GM12878 (cell line): Measurements from ENCODE around the gene CLMP. TPM values are rescaled to one million over a fixed set of nuclear protein-coding genes. Genes with fewer than 3 reads are reported as not detected.

Experiments
- ATF3 ChIP-seq: IDR thresholded peaks from 2 replicates; pipeline ENCODE4 v1.6.1; 2011; ENCODE audit warnings: low read depth, mild to moderate bottlenecking, low read length, moderate library complexity, borderline replicate concordance; ENCODE audit errors: extremely low read depth
- CREB1 ChIP-seq: IDR thresholded peaks from 2 replicates; pipeline ENCODE4 v1.6.1; 2012; ENCODE audit warnings: low read depth, mild to moderate bottlenecking, inconsistent platforms
- E4F1 ChIP-seq: fragments of 450-650 bp; IDR thresholded peaks from 2 replicates; pipeline ENCODE4 v1.6.1; 2018; ENCODE audit warnings: borderline replicate concordance, mild to moderate bottlenecking; ENCODE audit not compliant: partially characterized antibody
- ETV6 ChIP-seq, 2 experiments: fragments of 450-650 bp in 1 of 2; IDR thresholded peaks in 1 of 2; conservative IDR thresholded peaks in 1 of 2; 2 replicates each; pipeline ENCODE4 v1.6.1; 2014; ENCODE audit warnings: antibody characterized with exemption in 1 of 2, borderline replicate concordance in 1 of 2, low read depth in 1 of 2, mild to moderate bottlenecking in 1 of 2, moderate library complexity in 1 of 2
- HDAC2 ChIP-seq: fragments of 200-600 bp; sonication (generic); IDR thresholded peaks from 2 replicates; pipeline ENCODE4 v1.6.1; 2017
- IKZF1 ChIP-seq: fragments of 450-650 bp; conservative IDR thresholded peaks from 2 replicates; pipeline ENCODE4 v1.6.1; 2017; ENCODE audit warnings: antibody characterized with exemption, mild to moderate bottlenecking
- IRF4 ChIP-seq: IDR thresholded peaks from 2 replicates; pipeline ENCODE4 v1.6.1; 2011; ENCODE audit warnings: low read depth, low read length
- KLF5 ChIP-seq: fragments of 450-650 bp; IDR thresholded peaks from 2 replicates; pipeline ENCODE4 v1.6.1; 2014; ENCODE audit warnings: mild to moderate bottlenecking; ENCODE audit not compliant: partially characterized antibody
- MEF2A ChIP-seq: IDR thresholded peaks from 2 replicates; pipeline ENCODE4 v1.6.1; 2011; ENCODE audit warnings: low read depth, mild to moderate bottlenecking, low read length, moderate library complexity; ENCODE audit not compliant: insufficient read depth
- MXI1 ChIP-seq: fragments of 150-350 bp; IDR thresholded peaks from 2 replicates; pipeline ENCODE4 v1.6.1; 2011; ENCODE audit warnings: low read depth, mild to moderate bottlenecking, inconsistent platforms, low read length, improper control_type of control experiment
- NBN ChIP-seq: fragments of 450-650 bp; IDR thresholded peaks from 2 replicates; pipeline ENCODE4 v1.6.1; 2016
- NR2F1 ChIP-seq: fragments of 450-650 bp; conservative IDR thresholded peaks from 2 replicates; pipeline ENCODE4 v1.6.1; 2017; ENCODE audit warnings: mild to moderate bottlenecking
- POLR2AphosphoS2 ChIP-seq: IDR thresholded peaks from 2 replicates; pipeline ENCODE4 v1.6.1; 2011; ENCODE audit warnings: low read depth, mild to moderate bottlenecking, low read length, improper control_type of control experiment, moderate library complexity
- USF1 ChIP-seq: IDR thresholded peaks from 2 replicates; pipeline ENCODE4 v1.6.1; 2011; ENCODE audit warnings: borderline replicate concordance, low read depth, mild to moderate bottlenecking, moderate library complexity, mixed read lengths, low read length; ENCODE audit not compliant: insufficient read depth; ENCODE audit errors: extremely low read length
- polyA plus RNA-seq, 11 experiments: library from polyadenylated mRNA; depleted of rRNA in 4 of 11; unstranded in 6 of 11; stranded (reverse) in 5 of 11; fragments of >200 nt; fragmentation: Nextera tagmentation in 4 of 11; fragmentation: Illumina TruSeq in 1 of 11; extraction: Ambion mirVana in 4 of 11; extraction: Trizol in 1 of 11; gene quantifications; 1 replicate in 1 of 11; 2 replicates in 10 of 11; pipeline versions ENCODE4 v1.2.1 to v1.2.3, GENCODE V29; 2011 to 2016; ENCODE audit warnings: inconsistent platforms in 2 of 11, missing spikeins in 2 of 11, low read depth in 1 of 11
- total RNA-seq, 4 experiments: library from RNA; depleted of rRNA in 3 of 4; stranded (reverse); fragments of >200 nt in 3 of 4; fragmentation: Illumina TruSeq in 1 of 4; extraction: Trizol in 1 of 4; gene quantifications; 2 replicates each; pipeline versions ENCODE4 v1.2.1 to v1.2.3, GENCODE V29; 2013 to 2021
- TF ChIP-seq, protein P1 (sequence below): fragments of 450-650 bp; IDR thresholded peaks from 2 replicates; pipeline ENCODE4 v1.6.1; 2016; ENCODE audit warnings: mild to moderate bottlenecking
- TF ChIP-seq, protein P2 (sequence below): fragments of 450-650 bp; formaldehyde crosslinking; IDR thresholded peaks from 2 replicates; pipeline ENCODE4 v1.4.0; 2020; ENCODE audit warnings: mild to moderate bottlenecking, moderate library complexity
- TF ChIP-seq, protein P3 (sequence below): IDR thresholded peaks from 2 replicates; pipeline ENCODE4 v1.6.1; 2011; ENCODE audit warnings: mild to moderate bottlenecking, low read depth, low read length, moderate library complexity; ENCODE audit not compliant: insufficient replicate concordance

CLMP gene
- total and polyA plus RNA-seq, 10 of the 15 experiments (the other 5 are each of a cell fraction or from before 2014, with no cell fraction given) = 0.01 to 0.71 (median 0.20) TPM; not detected in 4

GRCh38 chr11:123233280-123233974 lies 38.4 kb upstream of the CLMP start (continued):
- TF ChIP-seq E4F1 (no peak), HDAC2 (no peak), IKZF1 (peak; percentile 42; the same call in 1 of the 2 replicates), USF1 (peak; percentile 60), ATF3 (peak; percentile 5; the same call in 1 of the 2 replicates), POLR2AphosphoS2 (no peak), ETV6 (conservative IDR thresholded peaks at IDR 0.05 in 1 of 2, IDR thresholded peaks at IDR 0.05 in 1 of 2; ENCODE audit: borderline replicate concordance in 1 of 2, low read depth in 1 of 2) (peak in 1 of 2 experiments; percentile 94; a peak in 2 of 4 replicates), NR2F1 (peak; percentile 53; the same call in 1 of the 2 replicates), MEF2A (no peak), CREB1 (no peak), MXI1 (0 out of 2 replicates have a peak, but pooled peaks have one; percentile 35), KLF5 (no peak), IRF4 (no peak), NBN (no peak)
- TF ChIP-seq, protein P1, sequence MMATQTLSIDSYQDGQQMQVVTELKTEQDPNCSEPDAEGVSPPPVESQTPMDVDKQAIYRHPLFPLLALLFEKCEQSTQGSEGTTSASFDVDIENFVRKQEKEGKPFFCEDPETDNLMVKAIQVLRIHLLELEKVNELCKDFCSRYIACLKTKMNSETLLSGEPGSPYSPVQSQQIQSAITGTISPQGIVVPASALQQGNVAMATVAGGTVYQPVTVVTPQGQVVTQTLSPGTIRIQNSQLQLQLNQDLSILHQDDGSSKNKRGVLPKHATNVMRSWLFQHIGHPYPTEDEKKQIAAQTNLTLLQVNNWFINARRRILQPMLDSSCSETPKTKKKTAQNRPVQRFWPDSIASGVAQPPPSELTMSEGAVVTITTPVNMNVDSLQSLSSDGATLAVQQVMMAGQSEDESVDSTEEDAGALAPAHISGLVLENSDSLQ = peak; percentile 48; the same call in 1 of the 2 replicates
- TF ChIP-seq, protein P2, sequence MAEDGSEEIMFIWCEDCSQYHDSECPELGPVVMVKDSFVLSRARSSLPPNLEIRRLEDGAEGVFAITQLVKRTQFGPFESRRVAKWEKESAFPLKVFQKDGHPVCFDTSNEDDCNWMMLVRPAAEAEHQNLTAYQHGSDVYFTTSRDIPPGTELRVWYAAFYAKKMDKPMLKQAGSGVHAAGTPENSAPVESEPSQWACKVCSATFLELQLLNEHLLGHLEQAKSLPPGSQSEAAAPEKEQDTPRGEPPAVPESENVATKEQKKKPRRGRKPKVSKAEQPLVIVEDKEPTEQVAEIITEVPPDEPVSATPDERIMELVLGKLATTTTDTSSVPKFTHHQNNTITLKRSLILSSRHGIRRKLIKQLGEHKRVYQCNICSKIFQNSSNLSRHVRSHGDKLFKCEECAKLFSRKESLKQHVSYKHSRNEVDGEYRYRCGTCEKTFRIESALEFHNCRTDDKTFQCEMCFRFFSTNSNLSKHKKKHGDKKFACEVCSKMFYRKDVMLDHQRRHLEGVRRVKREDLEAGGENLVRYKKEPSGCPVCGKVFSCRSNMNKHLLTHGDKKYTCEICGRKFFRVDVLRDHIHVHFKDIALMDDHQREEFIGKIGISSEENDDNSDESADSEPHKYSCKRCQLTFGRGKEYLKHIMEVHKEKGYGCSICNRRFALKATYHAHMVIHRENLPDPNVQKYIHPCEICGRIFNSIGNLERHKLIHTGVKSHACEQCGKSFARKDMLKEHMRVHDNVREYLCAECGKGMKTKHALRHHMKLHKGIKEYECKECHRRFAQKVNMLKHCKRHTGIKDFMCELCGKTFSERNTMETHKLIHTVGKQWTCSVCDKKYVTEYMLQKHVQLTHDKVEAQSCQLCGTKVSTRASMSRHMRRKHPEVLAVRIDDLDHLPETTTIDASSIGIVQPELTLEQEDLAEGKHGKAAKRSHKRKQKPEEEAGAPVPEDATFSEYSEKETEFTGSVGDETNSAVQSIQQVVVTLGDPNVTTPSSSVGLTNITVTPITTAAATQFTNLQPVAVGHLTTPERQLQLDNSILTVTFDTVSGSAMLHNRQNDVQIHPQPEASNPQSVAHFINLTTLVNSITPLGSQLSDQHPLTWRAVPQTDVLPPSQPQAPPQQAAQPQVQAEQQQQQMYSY (CRISPR knock-in tag) = no peak
- TF ChIP-seq, protein P3, sequence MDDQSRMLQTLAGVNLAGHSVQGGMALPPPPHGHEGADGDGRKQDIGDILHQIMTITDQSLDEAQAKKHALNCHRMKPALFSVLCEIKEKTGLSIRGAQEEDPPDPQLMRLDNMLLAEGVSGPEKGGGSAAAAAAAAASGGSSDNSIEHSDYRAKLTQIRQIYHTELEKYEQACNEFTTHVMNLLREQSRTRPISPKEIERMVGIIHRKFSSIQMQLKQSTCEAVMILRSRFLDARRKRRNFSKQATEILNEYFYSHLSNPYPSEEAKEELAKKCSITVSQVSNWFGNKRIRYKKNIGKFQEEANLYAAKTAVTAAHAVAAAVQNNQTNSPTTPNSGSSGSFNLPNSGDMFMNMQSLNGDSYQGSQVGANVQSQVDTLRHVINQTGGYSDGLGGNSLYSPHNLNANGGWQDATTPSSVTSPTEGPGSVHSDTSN = no peak
